HUES6 (cell line): ENCODE measurements around the gene MEGF6.

ENCODE experiments used
- H3K27ac ChIP-seq: 2 replicates; pipeline ENCODE4 v1.7.0; 2013; ENCODE audit warnings: low read depth, mild to moderate bottlenecking, low read length, inconsistent platforms
- H3K27me3 ChIP-seq: 2 replicates; pipeline ENCODE4 v1.6.1; 2013; ENCODE audit warnings: low read length; ENCODE audit not compliant: control insufficient read depth, insufficient read depth
- H3K36me3 ChIP-seq: 2 replicates; pipeline ENCODE4 v1.6.1; 2013; ENCODE audit warnings: low read length; ENCODE audit not compliant: control insufficient read depth, insufficient read depth
- H3K4me1 ChIP-seq: 2 replicates; pipeline ENCODE4 v1.6.1; 2013; ENCODE audit warnings: low read length; ENCODE audit not compliant: control insufficient read depth, insufficient read depth
- H3K4me3 ChIP-seq: 2 replicates; pipeline ENCODE4 v1.5.1; 2013; ENCODE audit warnings: low read depth, low read length
- H3K9ac ChIP-seq: one replicate; pipeline ENCODE4 v1.6.1; 2013; ENCODE audit warnings: mild to moderate bottlenecking, low read length
- H3K9me3 ChIP-seq: 2 replicates; pipeline ENCODE4 v1.6.1; 2013; ENCODE audit warnings: low read depth, low read length; ENCODE audit not compliant: control insufficient read depth, insufficient read depth

MEGF6 gene

GRCh38 chr1:3530926-3531818 is 80.1 kb downstream of the MEGF6 start:
- Histone ChIP-seq H3K27ac (no peak overlapping the region), H3K9ac (peak overlapping the region; percentile 62), H3K9me3 (no peaks in the 10 kb centered on the region), H3K27me3 (peaks cover 33% of the 10 kb centered on the region), H3K4me3 (peak overlapping the region; percentile 70), H3K36me3 (no peaks in the 10 kb centered on the region), H3K4me1 (peaks cover 15% of the 10 kb centered on the region)

GRCh38 chr1:3530086-3530925 is 81.0 kb downstream of the MEGF6 start:
- peak overlapping the region; percentile 62 for H3K9ac ChIP-seq
- H3K27ac ChIP-seq = no peak overlapping the region
- peak overlapping the region; percentile 70 for H3K4me3 ChIP-seq

GRCh38 chr1:3529099-3529729 is 82.1 kb downstream of the MEGF6 start:
- Histone ChIP-seq H3K9me3 (no peaks in the 10 kb centered on the region), H3K4me3 (no peak overlapping the region), H3K4me1 (peaks cover 15% of the 10 kb centered on the region), H3K27me3 (peaks cover 33% of the 10 kb centered on the region), H3K27ac (no peak overlapping the region), H3K9ac (no peak overlapping the region), H3K36me3 (no peaks in the 10 kb centered on the region)

More at GRCh38 chr1:3530086-3530925, 81.0 kb downstream of the MEGF6 start:
- Histone ChIP-seq H3K4me1 (peaks cover 15% of the 10 kb centered on the region), H3K36me3 (no peaks in the 10 kb centered on the region), H3K27me3 (peaks cover 33% of the 10 kb centered on the region), H3K9me3 (no peaks in the 10 kb centered on the region)

- peaks cover 29% of the 10 kb centered on the region for H3K27me3 ChIP-seq
These were observed 83.5 kb downstream of the MEGF6 start for GRCh38 chr1:3527774-3528173.

GRCh38 chr1:3525551-3526482 is 85.5 kb downstream of the MEGF6 start:
- H3K4me3 ChIP-seq = no peak overlapping the region
- H3K9me3 ChIP-seq = no peaks in the 10 kb centered on the region
- no peaks in the 10 kb centered on the region for H3K36me3 ChIP-seq
- no peak overlapping the region for H3K27ac ChIP-seq
- peaks cover 8% of the 10 kb centered on the region for H3K4me1 ChIP-seq
- peaks cover 19% of the 10 kb centered on the region for H3K27me3 ChIP-seq
- no peak overlapping the region for H3K9ac ChIP-seq

More at GRCh38 chr1:3527774-3528173, 83.5 kb downstream of the MEGF6 start:
- Histone ChIP-seq H3K4me1 (peaks cover 15% of the 10 kb centered on the region), H3K9me3 (no peaks in the 10 kb centered on the region), H3K36me3 (no peaks in the 10 kb centered on the region), H3K4me3 (no peak overlapping the region), H3K27ac (no peak overlapping the region), H3K9ac (no peak overlapping the region)

- Histone ChIP-seq H3K27me3 (peaks cover 8% of the 10 kb centered on the region; the same call in 1 of the 2 replicates), H3K9me3 (no peaks in the 10 kb centered on the region), H3K4me1 (no peaks in the 10 kb centered on the region), H3K9ac (no peak overlapping the region), H3K27ac (no peak overlapping the region), H3K4me3 (no peak overlapping the region), H3K36me3 (no peaks in the 10 kb centered on the region)
These were observed 86.6 kb downstream of the MEGF6 start for GRCh38 chr1:3524556-3525203.

GRCh38 chr1:3523980-3524379 is 87.3 kb downstream of the MEGF6 start:
- Histone ChIP-seq H3K9me3 (no peaks in the 10 kb centered on the region), H3K9ac (no peak overlapping the region), H3K36me3 (no peaks in the 10 kb centered on the region), H3K27ac (no peak overlapping the region), H3K27me3 (peaks cover under 1% of the 10 kb centered on the region; the same call in 1 of the 2 replicates), H3K4me1 (no peaks in the 10 kb centered on the region), H3K4me3 (no peak overlapping the region)

- Histone ChIP-seq H3K4me3 (no peak overlapping the region), H3K9ac (no peak overlapping the region), H3K27ac (no peak overlapping the region), H3K9me3 (peaks cover 4% of the 10 kb centered on the region; the same call in 1 of the 2 replicates), H3K4me1 (no peaks in the 10 kb centered on the region), H3K27me3 (no peaks in the 10 kb centered on the region), H3K36me3 (no peaks in the 10 kb centered on the region)
These were observed 88.6 kb downstream of the MEGF6 start for GRCh38 chr1:3522564-3523265.

- Histone ChIP-seq H3K9ac (no peak overlapping the region), H3K9me3 (peaks cover 4% of the 10 kb centered on the region; the same call in 1 of the 2 replicates), H3K27ac (no peak overlapping the region), H3K4me1 (no peaks in the 10 kb centered on the region), H3K36me3 (no peaks in the 10 kb centered on the region), H3K4me3 (no peak overlapping the region), H3K27me3 (no peaks in the 10 kb centered on the region)
These were observed 89.2 kb downstream of the MEGF6 start for GRCh38 chr1:3522112-3522511.
